Measurements from ENCODE around the gene FYB1. TPM values are rescaled to one million over a fixed set of nuclear protein-coding genes. Genes with fewer than 3 reads are reported as not detected.

Gene FYB1
- total and polyA plus RNA-seq, 8 donors: 2.0 to 22.9 (median 4.2) TPM

GRCh38 chr5:39173069-39173468 lies 46.3 kb downstream of the FYB1 start:
- Histone ChIP-seq H3K27ac (no peak overlapping the region), H3K4me1 (peaks cover 0 to 23% (median 0%) of the 10 kb centered on the region in 4 donors), H3K27me3 (no peaks in the 10 kb centered on the region), H3K36me3 (no peaks in the 10 kb centered on the region), H3K9me3 (no peaks in the 10 kb centered on the region), H3K4me3 (no peak overlapping the region)
- 92 to 98% (median 96%) methylated on average over 3 of the region's 3 CpGs for WGBS, 5 donors
- DNase-seq: no peak
- intact Hi-C loops (cut with DNase I; ENCODE audit: low total_unique reads): no loop called here
- no peak for TF ChIP-seq EP300 (IDR thresholded peaks at IDR 0.05)
- no peak for TF ChIP-seq POLR2A (IDR thresholded peaks at IDR 0.05)
- TF ChIP-seq POLR2AphosphoS5 (IDR thresholded peaks at IDR 0.05): no peak
- TF ChIP-seq CTCF (IDR thresholded peaks at IDR 0.05): no peak

GRCh38 chr5:39172593-39172992 lies 46.8 kb downstream of the FYB1 start:
- H3K27ac ChIP-seq: no peak overlapping the region
- H3K4me1 ChIP-seq: peaks cover 0 to 21% (median 0%) of the 10 kb centered on the region in 4 donors
- TF ChIP-seq POLR2AphosphoS5 (IDR thresholded peaks at IDR 0.05) (no peak), CTCF (IDR thresholded peaks at IDR 0.05) (no peak), POLR2A (IDR thresholded peaks at IDR 0.05) (no peak), EP300 (IDR thresholded peaks at IDR 0.05) (no peak)
- 92 to 98% (median 96%) methylated on average over 2 of the region's 2 CpGs for WGBS, 5 donors
- no peaks in the 10 kb centered on the region for H3K9me3 ChIP-seq
- no peaks in the 10 kb centered on the region for H3K27me3 ChIP-seq
- intact Hi-C loops (cut with DNase I; ENCODE audit: low total_unique reads): no loop called here
- DNase-seq: no peak
- H3K4me3 ChIP-seq: no peak overlapping the region
- H3K36me3 ChIP-seq: no peaks in the 10 kb centered on the region

GRCh38 chr5:39171647-39172046 lies 47.7 kb downstream of the FYB1 start:
- H3K27ac ChIP-seq: no peak overlapping the region
- no peaks in the 10 kb centered on the region for H3K36me3 ChIP-seq
- intact Hi-C loops (cut with DNase I; ENCODE audit: low total_unique reads): no loop called here
- H3K4me3 ChIP-seq: no peak overlapping the region
- no peak for DNase-seq
- TF ChIP-seq POLR2AphosphoS5 (IDR thresholded peaks at IDR 0.05): no peak
- no peak for TF ChIP-seq EP300 (IDR thresholded peaks at IDR 0.05)
- TF ChIP-seq CTCF (IDR thresholded peaks at IDR 0.05): no peak
- TF ChIP-seq POLR2A (IDR thresholded peaks at IDR 0.05): no peak
- no peaks in the 10 kb centered on the region for H3K9me3 ChIP-seq
- peaks cover 0 to 16% (median 0%) of the 10 kb centered on the region in 4 donors for H3K4me1 ChIP-seq
- WGBS, 5 donors: 50 to 71% (median 62%) methylated on average over 4 of the region's 4 CpGs
- no peaks in the 10 kb centered on the region for H3K27me3 ChIP-seq

- no peak overlapping the region for H3K4me3 ChIP-seq
- no peaks in the 10 kb centered on the region for H3K36me3 ChIP-seq
- intact Hi-C loops (cut with DNase I; ENCODE audit: low total_unique reads): no loop called here
- no peak overlapping the region for H3K27ac ChIP-seq
- 83 to 88% (median 87%) methylated on average over 4 of the region's 4 CpGs for WGBS, 5 donors
- TF ChIP-seq EP300 (IDR thresholded peaks at IDR 0.05) (no peak), POLR2A (IDR thresholded peaks at IDR 0.05) (no peak), POLR2AphosphoS5 (IDR thresholded peaks at IDR 0.05) (no peak), CTCF (IDR thresholded peaks at IDR 0.05) (no peak)
- peaks cover 0 to 4% (median 0%) of the 10 kb centered on the region in 4 donors for H3K4me1 ChIP-seq
- H3K9me3 ChIP-seq: no peaks in the 10 kb centered on the region
- H3K27me3 ChIP-seq: no peaks in the 10 kb centered on the region
- no peak for DNase-seq
These were observed 50.3 kb downstream of the FYB1 start for GRCh38 chr5:39169081-39169480.

All from stomach (tissue), 9 donors.